ENCODE measurements around the gene NFE2. TPM values are rescaled to one million over a fixed set of nuclear protein-coding genes. Genes with fewer than 3 reads are reported as not detected.
"Not testable (repeated sequence)": the region's sequence is repeated elsewhere in the genome, so short reads cannot be mapped to it uniquely, and the experiment has no call there.

Gene NFE2
- total RNA-seq, 2 donors from 2014 or later: 0.30 TPM; not detected in 1

- peak overlapping the region; percentile 62 for H3K27ac ChIP-seq
- H3K9ac ChIP-seq (ENCODE audit: low read depth in 2 of 2, low read length in 2 of 2): peak overlapping the region in 1 of 2 donors; percentile 63
- no peak for DNase-seq
- H3K27me3 ChIP-seq: no peaks in the 10 kb centered on the region
- TF ChIP-seq, protein P1, sequence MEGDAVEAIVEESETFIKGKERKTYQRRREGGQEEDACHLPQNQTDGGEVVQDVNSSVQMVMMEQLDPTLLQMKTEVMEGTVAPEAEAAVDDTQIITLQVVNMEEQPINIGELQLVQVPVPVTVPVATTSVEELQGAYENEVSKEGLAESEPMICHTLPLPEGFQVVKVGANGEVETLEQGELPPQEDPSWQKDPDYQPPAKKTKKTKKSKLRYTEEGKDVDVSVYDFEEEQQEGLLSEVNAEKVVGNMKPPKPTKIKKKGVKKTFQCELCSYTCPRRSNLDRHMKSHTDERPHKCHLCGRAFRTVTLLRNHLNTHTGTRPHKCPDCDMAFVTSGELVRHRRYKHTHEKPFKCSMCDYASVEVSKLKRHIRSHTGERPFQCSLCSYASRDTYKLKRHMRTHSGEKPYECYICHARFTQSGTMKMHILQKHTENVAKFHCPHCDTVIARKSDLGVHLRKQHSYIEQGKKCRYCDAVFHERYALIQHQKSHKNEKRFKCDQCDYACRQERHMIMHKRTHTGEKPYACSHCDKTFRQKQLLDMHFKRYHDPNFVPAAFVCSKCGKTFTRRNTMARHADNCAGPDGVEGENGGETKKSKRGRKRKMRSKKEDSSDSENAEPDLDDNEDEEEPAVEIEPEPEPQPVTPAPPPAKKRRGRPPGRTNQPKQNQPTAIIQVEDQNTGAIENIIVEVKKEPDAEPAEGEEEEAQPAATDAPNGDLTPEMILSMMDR (IDR thresholded peaks at IDR 0.05): no peak
- H3K9me3 ChIP-seq: no peaks in the 10 kb centered on the region
- no peak overlapping the region for H3K4me3 ChIP-seq
- intact Hi-C loops (cut with DNase I): no loop called here
- H3K4me1 ChIP-seq: peaks cover 34% of the 10 kb centered on the region
- peaks cover 12% of the 10 kb centered on the region for H3K36me3 ChIP-seq
Measured at GRCh38 chr12:54287261-54288157, 13.3 kb downstream of the NFE2 start.

DNA sequence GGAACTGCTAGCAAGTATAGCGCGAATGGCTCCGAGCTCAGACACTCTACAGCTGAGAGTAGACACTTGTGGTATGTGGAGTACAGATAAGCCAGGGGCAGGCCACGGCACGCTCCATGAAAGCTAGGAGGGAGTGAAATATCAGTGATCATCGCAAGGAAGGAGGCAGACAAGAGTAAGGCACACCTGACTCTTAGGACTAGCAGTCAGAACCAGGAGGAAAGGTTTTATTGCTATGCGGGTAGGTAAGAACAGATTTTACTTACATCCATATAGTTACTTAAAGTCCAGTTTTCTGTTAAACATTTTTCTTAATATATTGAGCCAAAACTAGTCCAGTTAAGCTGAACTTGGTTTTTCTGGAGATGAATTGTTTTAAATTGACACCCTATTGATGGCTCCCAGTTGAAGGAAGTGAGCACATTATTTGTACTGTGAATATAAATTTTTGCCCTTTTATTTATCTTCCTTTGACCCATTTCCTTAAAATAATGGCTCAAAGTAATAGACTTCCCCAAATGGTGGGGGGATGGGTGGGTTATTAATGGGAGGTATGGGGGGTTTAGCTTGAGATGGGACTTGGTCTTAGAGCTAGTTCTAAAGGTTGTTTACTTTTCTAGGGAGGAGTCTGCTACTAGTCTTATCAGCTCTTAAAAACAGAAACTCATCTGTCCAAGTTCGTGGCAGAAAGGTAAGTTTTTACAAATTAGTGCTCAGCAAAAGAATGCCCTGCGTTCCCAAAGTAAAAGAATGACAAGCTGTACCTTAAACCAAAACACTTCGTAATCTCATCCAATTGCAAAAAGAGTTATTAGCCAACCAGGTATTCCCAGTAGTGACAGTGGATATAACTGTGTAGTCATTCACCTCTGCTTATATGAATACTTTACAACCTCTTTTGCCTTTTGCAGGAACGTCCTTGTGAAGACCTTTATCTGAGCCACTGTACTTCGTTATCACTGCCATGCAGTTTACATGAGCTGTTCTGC is 14.5 kb downstream of the NFE2 start:
- Histone ChIP-seq H3K27me3 (no peaks in the 10 kb centered on the region), H3K27ac (peak overlapping the region; percentile 62), H3K9ac (ENCODE audit: low read depth in 2 of 2, low read length in 2 of 2) (peak overlapping the region in 1 of 2 donors; percentile 63), H3K4me1 (peaks cover 38% of the 10 kb centered on the region), H3K4me3 (no peak overlapping the region), H3K9me3 (no peaks in the 10 kb centered on the region), H3K36me3 (peaks cover 12% of the 10 kb centered on the region)
- DNase-seq: no peak
- TF ChIP-seq, protein P1 (IDR thresholded peaks at IDR 0.05): no peak
- intact Hi-C loops (cut with DNase I): no loop called here

DNA sequence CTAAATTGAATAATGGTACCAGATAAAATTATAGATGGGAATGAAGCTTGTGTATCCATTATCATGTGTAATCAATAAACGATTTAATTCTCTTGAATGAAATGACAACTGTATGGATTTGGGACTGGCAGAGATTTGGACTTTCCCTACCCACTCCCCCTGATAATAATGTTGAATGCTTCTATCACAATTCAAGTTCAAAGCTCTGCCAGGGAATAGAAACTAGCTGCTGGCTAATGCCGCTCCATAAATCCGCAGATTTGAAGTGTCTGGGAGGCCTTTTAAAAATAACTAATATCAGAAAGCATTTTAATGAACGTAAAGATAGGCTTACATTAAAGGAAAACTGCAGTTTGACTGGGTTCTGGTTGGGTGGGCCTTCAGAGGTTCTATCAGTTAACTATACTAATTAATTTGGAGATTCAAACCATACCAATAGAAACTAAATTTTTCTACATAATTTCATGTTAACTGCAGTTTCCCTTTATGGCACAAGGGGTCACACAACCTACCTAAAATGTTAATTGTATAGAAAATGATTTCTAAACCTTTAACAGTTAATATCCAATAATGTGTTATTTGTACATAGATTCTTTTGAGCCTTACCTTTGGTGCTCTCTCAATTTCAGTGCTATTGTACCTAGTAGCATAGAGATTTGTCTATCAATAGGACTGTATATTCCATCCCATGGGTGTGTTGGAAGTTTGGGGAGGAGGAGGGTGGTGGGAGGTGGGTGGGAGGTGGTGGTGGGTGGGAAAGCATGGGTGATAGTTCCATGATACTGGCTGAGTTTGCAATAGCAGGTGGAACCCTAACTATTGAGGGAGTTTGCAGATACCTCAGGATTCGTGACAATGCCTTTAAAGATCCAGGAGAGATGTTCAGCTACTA is 15.4 kb downstream of the NFE2 start:
- TF ChIP-seq, protein P1 (IDR thresholded peaks at IDR 0.05): no peak
- H3K27ac ChIP-seq: peak overlapping the region; percentile 62
- intact Hi-C loops (cut with DNase I): no loop called here
- H3K9me3 ChIP-seq: no peaks in the 10 kb centered on the region
- peaks cover 12% of the 10 kb centered on the region for H3K36me3 ChIP-seq
- no peak overlapping the region for H3K4me3 ChIP-seq
- peak overlapping the region in 1 of 2 donors; percentile 21 for H3K9ac ChIP-seq (ENCODE audit: low read depth in 2 of 2, low read length in 2 of 2)
- no peaks in the 10 kb centered on the region for H3K27me3 ChIP-seq
- no peak for DNase-seq
- H3K4me1 ChIP-seq: peaks cover 38% of the 10 kb centered on the region

GRCh38 chr12:54284070-54284780 is 16.6 kb downstream of the NFE2 start:
- DNase-seq; H3K9me3 ChIP-seq; intact Hi-C loops (cut with DNase I); H3K27me3 ChIP-seq: not testable (repeated sequence)
- Histone ChIP-seq H3K27ac (peak overlapping the region; percentile 12), H3K4me3 (peak overlapping the region; percentile 66), H3K36me3 (peaks cover 12% of the 10 kb centered on the region), H3K9ac (ENCODE audit: low read depth in 2 of 2, low read length in 2 of 2) (peak overlapping the region in 1 of 2 donors; percentile 76), H3K4me1 (peaks cover 38% of the 10 kb centered on the region)

DNA sequence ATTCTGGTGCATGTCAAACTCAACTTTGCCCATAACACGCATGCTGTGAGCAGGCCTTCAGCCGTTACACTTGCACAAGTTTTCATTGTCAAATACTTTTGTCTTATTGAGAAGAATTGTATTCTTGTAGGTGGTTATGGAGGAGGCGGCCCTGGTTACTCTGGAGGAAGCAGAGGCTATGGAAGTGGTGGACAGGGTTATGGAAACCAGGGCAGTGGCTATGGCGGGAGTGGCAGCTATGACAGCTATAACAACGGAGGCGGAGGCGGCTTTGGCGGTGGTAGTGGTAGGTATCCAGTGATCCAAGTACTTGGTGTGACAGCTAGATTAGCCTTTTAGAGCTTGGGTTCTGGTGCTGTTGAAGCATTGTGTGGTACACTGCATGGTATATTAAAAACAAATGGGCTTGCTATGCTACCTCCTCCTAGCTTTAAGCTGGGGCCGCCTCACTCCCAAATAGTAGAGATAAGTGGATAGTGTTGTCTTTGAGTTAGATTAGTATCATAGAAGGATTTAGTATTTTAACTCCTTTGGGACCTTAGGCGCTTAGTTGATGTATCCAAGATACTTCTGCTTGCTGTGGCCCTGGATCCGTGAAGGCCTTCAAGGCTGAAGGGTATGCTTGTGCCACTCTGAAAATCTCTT is 17.7 kb downstream of the NFE2 start:
- peak overlapping the region; percentile 66 for H3K4me3 ChIP-seq

GRCh38 chr12:54281694-54282093 is 19.1 kb downstream of the NFE2 start:
- intact Hi-C loops (cut with DNase I); H3K9me3 ChIP-seq; H3K27me3 ChIP-seq; DNase-seq: not testable (repeated sequence)
- Histone ChIP-seq H3K36me3 (peaks cover 12% of the 10 kb centered on the region), H3K27ac (peak overlapping the region; percentile 94), H3K9ac (ENCODE audit: low read depth in 2 of 2, low read length in 2 of 2) (peak overlapping the region; percentile 66 to 94), H3K4me3 (peak overlapping the region; percentile 66), H3K4me1 (peaks cover 34% of the 10 kb centered on the region)

More for the DNA sequence above, 17.7 kb downstream of the NFE2 start:
- Histone ChIP-seq H3K27ac (peak overlapping the region; percentile 40), H3K9me3 (no peaks in the 10 kb centered on the region), H3K4me1 (peaks cover 38% of the 10 kb centered on the region), H3K36me3 (peaks cover 12% of the 10 kb centered on the region), H3K27me3 (no peaks in the 10 kb centered on the region), H3K9ac (ENCODE audit: low read depth in 2 of 2, low read length in 2 of 2) (peak overlapping the region in 1 of 2 donors; percentile 76)
- intact Hi-C loops (cut with DNase I): no loop called here
- TF ChIP-seq, protein P1 (IDR thresholded peaks at IDR 0.05): no peak
- peak; percentile 51 for DNase-seq

GRCh38 chr12:54281261-54281638 is 19.6 kb downstream of the NFE2 start:
- intact Hi-C loops (cut with DNase I); H3K9me3 ChIP-seq; DNase-seq; H3K27me3 ChIP-seq: not testable (repeated sequence)
- H3K4me3 ChIP-seq: peak overlapping the region; percentile 66
- H3K9ac ChIP-seq (ENCODE audit: low read depth in 2 of 2, low read length in 2 of 2): peak overlapping the region; percentile 66 to 94
- peaks cover 32% of the 10 kb centered on the region for H3K4me1 ChIP-seq
- H3K36me3 ChIP-seq: peaks cover 12% of the 10 kb centered on the region
- peak overlapping the region; percentile 94 for H3K27ac ChIP-seq
